Endothelial cell of umbilical vein (primary cell): Measurements from ENCODE around the gene CDH9. TPM values are rescaled to one million over a fixed set of nuclear protein-coding genes. Genes with fewer than 3 reads are reported as not detected.

ENCODE experiments used
- BruUV-seq: library from RNA; stranded (reverse); fragments of 400-500 nt; replicated peaks from 2 replicates; lab custom pipeline; 2021; lab: Mats Ljungman, UMichigan
- CTCF ChIA-PET: fragments of 300-600, 350-600 bp; sonication (Branson Sonifier 250); formaldehyde crosslinking; loops from one replicate; lab custom pipeline; 2021; ENCODE audit warnings: antibody characterized with exemption, inconsistent platforms; lab: Charles Lee
- POLR2A ChIA-PET: fragments of 300-600, 350-600 bp; sonication (Branson Sonifier 250); formaldehyde crosslinking; loops from one replicate; lab custom pipeline; 2021; ENCODE audit warnings: antibody characterized with exemption, inconsistent platforms; lab: Charles Lee
- DNase-seq: peaks from one replicate; pipeline ENCODE4 v3.0.0-alpha.2; 2011; ENCODE audit warnings: low read depth, low spot score
- FAIRE-seq: peaks from 2 replicates; lab custom pipeline; 2011; peaks lifted over from hg19 to GRCh38; lab: Jason Lieb, UNC
- H2AFZ ChIP-seq: 2 replicates; pipeline ENCODE4 v1.6.0; 2012; ENCODE audit warnings: low read depth, low read length, control low read depth, inconsistent platforms
- H3K27ac ChIP-seq: 2 replicates; pipeline ENCODE4 v1.5.1; 2011; ENCODE audit warnings: low read depth, mild to moderate bottlenecking, control low read depth, low read length, moderate library complexity; ENCODE audit not compliant: insufficient read depth
- H3K27me3 ChIP-seq, 2 experiments: 2 replicates each; pipeline versions ENCODE4 v1.6.0 to v1.6.1; 2011; ENCODE audit warnings: low read length in 2 of 2, mixed read lengths in 1 of 2; ENCODE audit not compliant: control insufficient read depth in 2 of 2, insufficient read depth in 2 of 2
- H3K36me3 ChIP-seq, 2 experiments: 2 replicates in 1 of 2; 3 replicates in 1 of 2; pipeline ENCODE4 v1.5.1; 2011; ENCODE audit warnings: low read length in 2 of 2, mild to moderate bottlenecking in 1 of 2, moderate library complexity in 1 of 2; ENCODE audit not compliant: control insufficient read depth in 2 of 2, insufficient read depth in 2 of 2; ENCODE audit errors: extremely low read depth in 1 of 2
- H3K4me1 ChIP-seq: 3 replicates; pipeline ENCODE4 v1.5.1; 2011; ENCODE audit warnings: mild to moderate bottlenecking, low read length; ENCODE audit not compliant: control insufficient read depth, insufficient read depth; ENCODE audit errors: extremely low read depth
- H3K4me2 ChIP-seq: 2 replicates; pipeline ENCODE4 v1.6.1; 2011; ENCODE audit warnings: low read length, control low read depth, mixed read lengths; ENCODE audit not compliant: insufficient read depth
- H3K4me3 ChIP-seq, 3 experiments: fragments of 200-600 bp in 1 of 3; sonication (generic), shearing (Covaris generic) in 1 of 3; replicated peaks in 1 of 3; 2 replicates each; pipeline ENCODE4 v1.5.1; 2011 to 2016; ENCODE audit warnings: control low read depth in 3 of 3, low read length in 3 of 3, mild to moderate bottlenecking in 2 of 3, inconsistent platforms in 1 of 3, low read depth in 1 of 3, moderate library complexity in 1 of 3; ENCODE audit not compliant: insufficient read depth in 1 of 3
- H3K79me2 ChIP-seq: 2 replicates; pipeline ENCODE4 v1.6.0; 2012; ENCODE audit warnings: low read length, inconsistent platforms; ENCODE audit not compliant: control insufficient read depth, insufficient read depth
- H3K9ac ChIP-seq: replicated peaks from 2 replicates; pipeline ENCODE3; 2011; ENCODE audit warnings: low read length, control low read depth; ENCODE audit not compliant: insufficient read depth; ENCODE audit errors: extremely low read depth
- H3K9me1 ChIP-seq: replicated peaks from 3 replicates; pipeline ENCODE4 v1.6.0; 2011; ENCODE audit warnings: mild to moderate bottlenecking, low read length; ENCODE audit not compliant: control insufficient read depth, insufficient read depth; ENCODE audit errors: extremely low read depth
- H3K9me3 ChIP-seq: replicated peaks from 2 replicates; pipeline ENCODE4 v1.5.1; 2012; ENCODE audit warnings: low read length, inconsistent platforms; ENCODE audit not compliant: control insufficient read depth, insufficient read depth
- H4K20me1 ChIP-seq: replicated peaks from 2 replicates; pipeline ENCODE3; 2011; ENCODE audit warnings: mild to moderate bottlenecking, low read length; ENCODE audit not compliant: control insufficient read depth, insufficient read depth; ENCODE audit errors: extremely low read depth
- EZH2 ChIP-seq: IDR thresholded peaks from 2 replicates; pipeline ENCODE4 v1.6.1; 2012; ENCODE audit warnings: borderline replicate concordance, low read depth, mild to moderate bottlenecking, moderate library complexity, low read length, inconsistent platforms; ENCODE audit not compliant: severe bottlenecking
- FOS ChIP-seq: IDR thresholded peaks from 2 replicates; pipeline ENCODE4 v1.6.1; 2011; ENCODE audit warnings: mild to moderate bottlenecking, low read length, moderate library complexity, borderline replicate concordance; ENCODE audit not compliant: insufficient read depth
- GATA2 ChIP-seq: IDR thresholded peaks from 2 replicates; pipeline ENCODE4 v1.7.0; 2011; ENCODE audit warnings: low read depth, mild to moderate bottlenecking, moderate library complexity, mixed read lengths, low read length; ENCODE audit not compliant: insufficient read length, insufficient read depth
- JUN ChIP-seq: IDR thresholded peaks from 2 replicates; pipeline ENCODE4 v1.6.1; 2011; ENCODE audit warnings: borderline replicate concordance, low read depth; ENCODE audit not compliant: insufficient read length, insufficient read depth
- MYC ChIP-seq: IDR thresholded peaks from one replicate; pipeline ENCODE4 v1.6.1; 2011; ENCODE audit warnings: mild to moderate bottlenecking, low read depth, low read length
- POLR2A ChIP-seq: IDR thresholded peaks from 2 replicates; pipeline ENCODE4 v1.6.1; 2012; ENCODE audit warnings: low read depth, mild to moderate bottlenecking, control low read depth, low read length
- POLR2AphosphoS5 ChIP-seq: IDR thresholded peaks from 2 replicates; pipeline ENCODE4 v1.6.1; 2012; ENCODE audit warnings: low read depth, mild to moderate bottlenecking, control low read depth, low read length, moderate library complexity; ENCODE audit not compliant: insufficient read depth
- dilution Hi-C: fragments of 300-500 bp; cut with MboI; formaldehyde crosslinking; loops from one replicate; pipeline ENCODE4 v1.15.0; 2019; ENCODE audit warnings: low sequenced_read_pairs; ENCODE audit not compliant: extremely low pct_ligation_motif_present
- intact Hi-C: fragments of 100-400 bp; cut with micrococcal nuclease; formaldehyde crosslinking; loops from one replicate; pipeline ENCODE4 v1.10.0; 2022
- polyA plus RNA-seq, 4 experiments: library from polyadenylated mRNA; depleted of rRNA in 3 of 4; stranded (reverse) in 3 of 4; unstranded in 1 of 4; fragments of >200 nt; gene quantifications; 2 replicates each; pipeline versions ENCODE4 v1.2.1 to v1.2.3, GENCODE V29; 2011 to 2012; ENCODE audit warnings: missing spikeins in 1 of 4
- total RNA-seq: library from RNA; stranded (reverse); gene quantifications from 2 replicates; pipeline ENCODE4 v1.2.3, GENCODE V29; 2021
- TF ChIP-seq, protein P1 (sequence below), 2 donors: IDR thresholded peaks; 1 replicate in 1 of 2; 2 replicates in 1 of 2; pipeline ENCODE4 v1.5.1; 2011; ENCODE audit warnings: low read length in 2 of 2, mild to moderate bottlenecking in 2 of 2, moderate library complexity in 2 of 2, control low read depth in 1 of 2, inconsistent platforms in 1 of 2, low read depth in 1 of 2; ENCODE audit not compliant: insufficient read depth in 1 of 2; ENCODE audit errors: extremely low read depth in 1 of 2
- TF ChIP-seq, protein P2 (sequence below): IDR thresholded peaks from 2 replicates; pipeline ENCODE4 v1.6.1; 2011; ENCODE audit not compliant: insufficient read depth, insufficient read length

The CDH9 gene
- total and polyA plus RNA-seq, 2 donors (not counting 3 experiments of a cell fraction or from before 2014, with no cell fraction given) = not detected

DNA sequence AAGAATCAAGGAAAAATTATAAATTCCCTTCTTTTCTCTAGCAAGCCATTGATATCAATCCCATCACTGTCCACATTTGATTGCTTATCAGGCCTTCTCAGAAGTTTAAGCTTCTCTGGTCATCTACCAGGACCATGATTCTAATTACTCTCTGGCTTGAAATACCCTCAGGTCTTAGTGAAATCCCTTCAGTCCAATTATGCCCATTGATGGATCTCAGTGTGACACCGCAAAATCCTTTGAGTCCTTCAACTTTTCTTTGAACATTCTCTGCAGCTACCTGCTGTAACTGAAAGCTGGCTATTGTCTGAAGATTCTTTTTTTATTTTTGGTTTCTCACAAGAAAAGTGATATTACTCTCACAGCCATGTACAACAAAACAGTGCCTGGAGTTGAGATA lies 3.0 kb upstream of the CDH9 start:
- Histone ChIP-seq H3K9me3 (peaks cover 2% of the 10 kb centered on the region), H3K9ac (no peak overlapping the region), H3K36me3 (no peaks in the 10 kb centered on the region), H3K4me2 (no peak overlapping the region), H2AFZ (no peak overlapping the region), H3K27me3 (no peaks in the 10 kb centered on the region), H3K79me2 (no peaks in the 10 kb centered on the region), H3K4me1 (no peaks in the 10 kb centered on the region), H4K20me1 (no peaks in the 10 kb centered on the region), H3K4me3 (no peak overlapping the region), H3K27ac (no peak overlapping the region), H3K9me1 (no peaks in the 10 kb centered on the region)
- TF ChIP-seq EZH2 (no peak), FOS (no peak), MYC (no peak), POLR2AphosphoS5 (no peak), JUN (no peak)
- TF ChIP-seq, protein P1, sequence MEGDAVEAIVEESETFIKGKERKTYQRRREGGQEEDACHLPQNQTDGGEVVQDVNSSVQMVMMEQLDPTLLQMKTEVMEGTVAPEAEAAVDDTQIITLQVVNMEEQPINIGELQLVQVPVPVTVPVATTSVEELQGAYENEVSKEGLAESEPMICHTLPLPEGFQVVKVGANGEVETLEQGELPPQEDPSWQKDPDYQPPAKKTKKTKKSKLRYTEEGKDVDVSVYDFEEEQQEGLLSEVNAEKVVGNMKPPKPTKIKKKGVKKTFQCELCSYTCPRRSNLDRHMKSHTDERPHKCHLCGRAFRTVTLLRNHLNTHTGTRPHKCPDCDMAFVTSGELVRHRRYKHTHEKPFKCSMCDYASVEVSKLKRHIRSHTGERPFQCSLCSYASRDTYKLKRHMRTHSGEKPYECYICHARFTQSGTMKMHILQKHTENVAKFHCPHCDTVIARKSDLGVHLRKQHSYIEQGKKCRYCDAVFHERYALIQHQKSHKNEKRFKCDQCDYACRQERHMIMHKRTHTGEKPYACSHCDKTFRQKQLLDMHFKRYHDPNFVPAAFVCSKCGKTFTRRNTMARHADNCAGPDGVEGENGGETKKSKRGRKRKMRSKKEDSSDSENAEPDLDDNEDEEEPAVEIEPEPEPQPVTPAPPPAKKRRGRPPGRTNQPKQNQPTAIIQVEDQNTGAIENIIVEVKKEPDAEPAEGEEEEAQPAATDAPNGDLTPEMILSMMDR (IDR thresholded peaks at IDR 0.05; ENCODE audit: extremely low read depth in 1 of 2, insufficient read depth in 1 of 2, low read depth in 1 of 2, low read length in 2 of 2) = no peak
- intact Hi-C loops = no loop called here
- dilution Hi-C loops = no loop called here
- POLR2A ChIA-PET = no interaction called here
- DNase-seq (no peak), FAIRE-seq (no peak)
- no TSS peak for BruUV-seq
- CTCF ChIA-PET = no interaction called here

DNA sequence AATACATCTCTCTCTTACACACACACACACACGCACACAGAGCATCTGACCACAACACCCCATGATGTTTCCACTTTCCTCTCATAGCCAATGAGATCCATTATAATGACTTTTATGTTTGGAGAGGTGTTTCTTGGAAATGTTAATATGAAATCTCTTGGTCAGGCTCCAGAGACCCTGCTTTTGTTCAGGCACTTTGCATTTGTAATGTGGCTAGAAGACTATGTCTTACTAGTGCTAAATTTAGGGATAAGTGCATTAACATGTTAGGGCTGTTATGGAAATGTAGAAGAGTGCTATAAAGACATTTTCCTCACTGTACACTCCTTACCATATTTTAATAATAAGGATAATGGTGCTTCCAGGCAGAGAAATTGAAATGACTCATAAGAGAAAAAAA lies 3.8 kb downstream of the CDH9 start:
- TF ChIP-seq MYC (no peak), POLR2AphosphoS5 (no peak), EZH2 (no peak), JUN (no peak), GATA2 (no peak), FOS (no peak), POLR2A (no peak)
- TF ChIP-seq, protein P1 (IDR thresholded peaks at IDR 0.05; ENCODE audit: extremely low read depth in 1 of 2, insufficient read depth in 1 of 2, low read depth in 1 of 2, low read length in 2 of 2) = no peak
- TF ChIP-seq, protein P2, sequence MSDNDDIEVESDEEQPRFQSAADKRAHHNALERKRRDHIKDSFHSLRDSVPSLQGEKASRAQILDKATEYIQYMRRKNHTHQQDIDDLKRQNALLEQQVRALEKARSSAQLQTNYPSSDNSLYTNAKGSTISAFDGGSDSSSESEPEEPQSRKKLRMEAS = no peak

More for the DNA sequence above, 3.8 kb downstream of the CDH9 start:
- Histone ChIP-seq H3K9me1 (no peaks in the 10 kb centered on the region), H3K27me3 (no peaks in the 10 kb centered on the region), H3K4me3 (no peak overlapping the region), H3K4me2 (no peak overlapping the region), H2AFZ (no peak overlapping the region), H3K9ac (no peak overlapping the region), H3K4me1 (no peaks in the 10 kb centered on the region), H4K20me1 (no peaks in the 10 kb centered on the region), H3K27ac (no peak overlapping the region), H3K9me3 (peaks cover 2% of the 10 kb centered on the region), H3K79me2 (no peaks in the 10 kb centered on the region), H3K36me3 (no peaks in the 10 kb centered on the region)
- dilution Hi-C loops (no loop called here), intact Hi-C loops (no loop called here)
- POLR2A ChIA-PET = no interaction called here
- CTCF ChIA-PET = no interaction called here
- no peak for FAIRE-seq
- no TSS peak for BruUV-seq
- no peak for DNase-seq
